Muscle of arm (tissue), 14 donors: Measurements from ENCODE around the gene CREBZF. TPM values are rescaled to one million over a fixed set of nuclear protein-coding genes. Genes with fewer than 3 reads are reported as not detected.

Source experiments
- DNase-seq: peaks from one replicate; pipeline ENCODE4 v3.0.0-alpha.2; 2013
- long read RNA-seq, 11 donors: transcript quantifications; one replicate each; lab custom pipeline, GENCODE V29; 2026
- polyA plus RNA-seq, 12 donors: library from polyadenylated mRNA; unstranded; fragments of 120-200 nt; gene quantifications; one replicate each; pipeline ENCODE4 v1.2.1, GENCODE V29; 2013; ENCODE audit not compliant: insufficient read length in 12 of 12

CREBZF gene, protein sequence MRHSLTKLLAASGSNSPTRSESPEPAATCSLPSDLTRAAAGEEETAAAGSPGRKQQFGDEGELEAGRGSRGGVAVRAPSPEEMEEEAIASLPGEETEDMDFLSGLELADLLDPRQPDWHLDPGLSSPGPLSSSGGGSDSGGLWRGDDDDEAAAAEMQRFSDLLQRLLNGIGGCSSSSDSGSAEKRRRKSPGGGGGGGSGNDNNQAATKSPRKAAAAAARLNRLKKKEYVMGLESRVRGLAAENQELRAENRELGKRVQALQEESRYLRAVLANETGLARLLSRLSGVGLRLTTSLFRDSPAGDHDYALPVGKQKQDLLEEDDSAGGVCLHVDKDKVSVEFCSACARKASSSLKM
- polyA plus RNA-seq: 10 to 100 TPM in 11 of 12 donors, not detected in 1; 38.9 to 80.0 (median 56.5) TPM
- long read RNA-seq, donor 1, full-length matches to known transcripts: 100 of 119 reads
- long read RNA-seq, donor 1, partial matches to known transcripts: 19 of 119 reads
- long read RNA-seq, donor 1, other reads (novel, unspliced or antisense): 0 of 119 reads
- long read RNA-seq, donor 2, full-length matches to known transcripts: 29 of 34 reads
- long read RNA-seq, donor 2, partial matches to known transcripts: 5 of 34 reads
- long read RNA-seq, donor 2, other reads (novel, unspliced or antisense): 0 of 34 reads
- long read RNA-seq, donor 3, full-length matches to known transcripts: 35 of 35 reads
- long read RNA-seq, donor 3, partial matches to known transcripts: 0 of 35 reads
- long read RNA-seq, donor 3, other reads (novel, unspliced or antisense): 0 of 35 reads
- long read RNA-seq, donor 4, full-length matches to known transcripts: 25 of 31 reads
- long read RNA-seq, donor 4, partial matches to known transcripts: 6 of 31 reads
- long read RNA-seq, donor 4, other reads (novel, unspliced or antisense): 0 of 31 reads
- long read RNA-seq, donor 5: 0 reads
- long read RNA-seq, donor 6, full-length matches to known transcripts: 36 of 45 reads
- long read RNA-seq, donor 6, partial matches to known transcripts: 9 of 45 reads
- long read RNA-seq, donor 6, other reads (novel, unspliced or antisense): 0 of 45 reads
- long read RNA-seq, donor 7, full-length matches to known transcripts: 23 of 29 reads
- long read RNA-seq, donor 7, partial matches to known transcripts: 6 of 29 reads
- long read RNA-seq, donor 7, other reads (novel, unspliced or antisense): 0 of 29 reads
- long read RNA-seq, donor 8, full-length matches to known transcripts: 58 of 75 reads
- long read RNA-seq, donor 8, partial matches to known transcripts: 17 of 75 reads
- long read RNA-seq, donor 8, other reads (novel, unspliced or antisense): 0 of 75 reads
- long read RNA-seq, donor 9, full-length matches to known transcripts: 26 of 32 reads
- long read RNA-seq, donor 9, partial matches to known transcripts: 6 of 32 reads
- long read RNA-seq, donor 9, other reads (novel, unspliced or antisense): 0 of 32 reads
- long read RNA-seq, donor 10, full-length matches to known transcripts: 48 of 57 reads
- long read RNA-seq, donor 10, partial matches to known transcripts: 9 of 57 reads
- long read RNA-seq, donor 10, other reads (novel, unspliced or antisense): 0 of 57 reads
- long read RNA-seq, donor 11, full-length matches to known transcripts: 67 of 75 reads
- long read RNA-seq, donor 11, partial matches to known transcripts: 8 of 75 reads
- long read RNA-seq, donor 11, other reads (novel, unspliced or antisense): 0 of 75 reads

- peak; percentile 97 for DNase-seq
These were observed at the start of gene CREBZF for GRCh38 chr11:85664615-85665481. TSS of gene CREBZF (minus strand) at chr11:85665129. CDS start at chr11:85664875, 254 bp downstream.

GRCh38 chr11:85712953-85713352 lies 48.0 kb upstream of the CREBZF start:
- no peak for DNase-seq

GRCh38 chr11:85710917-85711316 lies 46.0 kb upstream of the CREBZF start:
- DNase-seq: no peak

GRCh38 chr11:85709941-85710702 lies 45.2 kb upstream of the CREBZF start:
- DNase-seq: no peak

GRCh38 chr11:85705800-85706199 lies 40.9 kb upstream of the CREBZF start:
- no peak for DNase-seq

- DNase-seq: no peak
These were observed 40.0 kb upstream of the CREBZF start for GRCh38 chr11:85704967-85705366.

DNA sequence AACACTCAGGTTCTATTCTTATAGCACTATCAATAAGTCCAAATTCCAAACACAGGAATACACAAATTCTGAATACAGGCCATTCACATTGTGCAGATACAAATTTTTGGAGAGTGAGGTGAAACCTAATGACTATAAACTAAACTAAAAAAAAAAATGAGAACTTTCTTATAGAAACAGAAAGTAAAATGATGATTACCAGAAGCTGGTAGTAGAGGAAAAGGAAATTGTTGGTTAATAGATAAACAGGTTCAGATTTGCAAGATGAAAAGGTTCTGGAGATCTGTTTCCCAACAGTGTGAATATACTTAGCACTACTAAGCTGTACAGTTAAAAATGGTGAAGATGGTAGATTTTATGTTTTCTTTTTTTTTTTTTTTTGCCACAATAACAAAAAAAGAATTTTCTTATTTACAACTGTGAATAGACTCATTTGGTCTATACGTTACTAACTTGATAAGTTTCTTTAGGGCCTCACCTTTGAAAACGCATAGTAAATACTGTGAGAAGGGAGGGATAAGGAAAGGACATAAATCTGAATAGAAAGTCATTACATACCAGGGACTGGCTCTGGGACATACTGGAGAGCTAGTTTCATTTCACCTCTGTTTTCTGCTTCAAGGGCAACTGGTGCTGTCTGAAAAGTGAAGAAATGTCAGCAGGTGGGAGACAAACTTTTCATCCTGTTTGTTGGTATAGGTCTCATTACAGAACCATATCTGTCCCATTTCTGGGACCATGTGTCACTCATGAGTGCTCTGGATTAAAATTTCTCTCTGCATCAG lies 35.2 kb upstream of the CREBZF start:
- DNase-seq: no peak

DNA sequence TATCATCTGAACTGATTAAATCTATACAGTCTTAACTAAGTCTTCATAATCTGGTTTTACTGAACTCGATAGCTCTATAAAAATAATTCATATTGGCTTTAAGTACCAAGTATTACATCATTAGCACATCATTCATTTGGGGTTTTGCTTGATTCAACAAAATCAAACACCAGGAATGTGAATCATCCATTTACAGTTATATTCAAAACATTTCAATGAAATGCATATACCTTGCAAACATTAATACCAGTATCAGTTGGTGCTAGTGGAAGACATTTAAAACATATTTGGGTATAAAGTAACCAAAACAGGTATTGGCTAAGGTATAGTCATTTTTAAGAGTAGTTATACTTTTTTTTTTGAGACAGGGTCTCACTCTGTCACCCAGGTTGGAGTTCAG lies 33.3 kb upstream of the CREBZF start:
- no peak for DNase-seq

GRCh38 chr11:85697747-85698146 lies 32.8 kb upstream of the CREBZF start:
- DNase-seq: no peak

GRCh38 chr11:85695546-85695945 lies 30.6 kb upstream of the CREBZF start:
- no peak for DNase-seq

DNA sequence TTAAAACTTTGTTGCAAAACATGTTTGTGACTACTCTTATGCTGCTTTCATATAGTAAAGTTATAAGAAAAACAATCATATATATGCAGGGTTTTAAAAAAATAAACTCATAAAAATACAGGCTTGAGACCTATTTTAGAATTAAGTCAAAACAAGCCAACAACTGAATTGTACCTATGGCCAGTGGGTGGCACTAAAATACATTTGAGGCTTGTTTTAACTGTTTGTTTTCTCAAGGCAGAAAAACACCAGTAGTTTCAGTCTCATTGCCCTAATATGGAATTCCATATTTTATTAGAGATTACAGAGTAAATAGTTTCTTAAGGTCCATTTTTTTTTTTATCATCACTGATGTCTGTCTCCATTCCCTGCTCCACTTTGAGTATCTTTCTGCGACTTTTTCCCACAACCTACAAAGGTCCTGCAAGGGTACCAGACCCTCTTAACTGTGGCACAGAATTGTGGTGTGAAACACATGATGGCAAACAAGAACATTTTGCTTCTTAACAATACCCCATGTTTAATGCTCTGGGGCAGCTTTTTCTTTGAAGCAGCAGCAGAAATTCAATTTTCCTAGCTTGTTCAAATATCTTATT lies 29.6 kb upstream of the CREBZF start:
- no peak for DNase-seq

DNA sequence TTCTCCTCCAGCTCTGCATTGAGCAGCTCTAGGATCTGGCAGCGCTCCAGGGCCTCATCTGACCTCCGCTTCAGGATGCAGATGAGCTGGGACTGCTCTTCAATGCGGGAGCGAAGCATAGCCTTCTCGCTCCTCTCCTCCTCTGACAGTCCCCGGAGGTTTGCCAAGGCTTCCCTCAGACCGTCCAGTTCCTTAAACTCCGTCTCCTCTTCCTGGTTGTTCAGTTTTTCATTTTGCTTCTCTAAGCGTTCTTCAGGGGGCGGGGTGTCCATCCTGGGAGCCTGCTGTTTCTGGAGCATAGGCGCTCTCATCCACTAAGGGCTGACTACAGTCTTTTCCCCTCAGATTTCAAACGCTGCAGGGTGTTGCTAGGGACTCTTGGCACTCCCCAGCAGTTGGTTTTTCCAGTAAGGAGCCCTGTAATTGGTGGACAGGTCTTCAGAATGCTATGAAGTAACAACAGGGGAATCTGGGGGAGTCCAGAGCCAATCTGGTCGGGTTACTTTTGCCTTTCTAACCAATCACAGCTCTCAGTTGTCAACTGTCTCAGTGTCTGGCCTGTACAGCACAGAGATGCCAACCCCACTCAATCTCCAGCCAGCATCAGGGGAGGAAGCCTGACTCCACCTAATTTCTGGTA lies 21.0 kb upstream of the CREBZF start, which contains the start of gene CCDC89:
Gene CCDC89, minus strand, starts transcription at position 376 of the 640 bp plus-strand sequence. Its CDS starts 65 bp downstream, at position 311.
- peak; percentile 93 for DNase-seq

DNA sequence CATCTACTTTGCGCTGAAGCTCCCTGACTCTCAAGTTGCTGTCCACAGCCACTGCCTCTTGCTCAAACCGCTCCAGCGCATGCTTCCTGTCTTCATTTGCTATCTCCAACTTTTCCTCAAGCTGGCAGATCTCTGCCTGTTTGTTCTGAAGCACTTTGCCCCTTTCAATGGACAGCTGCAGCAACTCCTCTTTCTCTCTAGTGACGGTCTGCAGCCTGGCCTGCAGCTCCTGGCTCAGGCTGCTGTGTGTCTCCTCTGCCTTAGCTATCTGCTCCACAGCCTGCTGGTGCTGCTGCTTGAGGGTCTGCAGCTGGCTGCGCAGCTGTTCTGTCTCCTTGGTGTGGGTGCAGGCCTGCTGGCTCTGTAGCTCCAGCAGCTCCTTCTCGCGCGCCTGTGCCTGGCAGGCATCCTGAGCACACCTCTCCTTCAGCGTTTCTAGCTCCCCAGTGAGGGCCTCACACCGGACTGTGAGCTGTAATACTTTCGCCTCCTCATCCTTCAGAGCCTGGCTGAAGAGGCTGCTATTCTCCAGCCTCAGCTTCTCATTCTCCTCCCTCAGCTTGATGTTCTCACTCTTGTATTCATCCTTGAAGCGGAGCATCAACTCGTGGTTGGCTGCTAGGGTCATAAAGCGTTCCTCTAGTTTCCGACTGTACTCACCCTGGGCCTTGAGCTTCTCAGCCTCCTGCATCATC lies 20.3 kb upstream of the CREBZF start:
- DNase-seq: peak; percentile 57

- DNase-seq: peak; percentile 71
These were observed 17.7 kb upstream of the CREBZF start for GRCh38 chr11:85682330-85683305.

DNA sequence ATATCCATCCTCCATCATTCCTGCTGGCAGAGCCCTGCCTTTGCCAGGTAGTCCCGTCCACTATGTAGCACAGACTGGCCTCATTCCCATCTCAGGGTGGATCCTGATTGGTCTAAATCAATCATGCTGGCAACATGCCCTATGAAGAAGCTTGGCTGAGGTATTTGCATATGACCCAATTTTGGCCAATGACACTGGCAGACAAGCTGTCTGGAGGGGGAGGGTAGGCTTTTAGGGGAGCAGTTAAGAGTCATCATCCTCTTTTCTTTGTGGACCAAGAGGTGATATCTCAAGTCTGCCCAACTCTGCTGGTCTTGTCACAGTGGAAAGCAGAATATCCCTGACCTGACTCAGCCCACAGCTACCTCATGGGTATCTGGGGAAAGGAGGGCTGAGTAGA lies 16.0 kb upstream of the CREBZF start:
- DNase-seq: no peak
